Lung (tissue), 12 donors: ENCODE measurements around the gene TET2. TPM values are rescaled to one million over a fixed set of nuclear protein-coding genes. Genes with fewer than 3 reads are reported as not detected.
A peak's percentile ranks its signal among the peaks of the same experiment; 100 is the strongest.

Source experiments
- ATAC-seq: fragments of 200-7000 bp; cut with Tn5 transposase; one replicate; pipeline ENCODE4 v1.9.1; 2020; ENCODE audit warnings: moderate number of reproducible peaks; ENCODE audit not compliant: insufficient read depth, low FRiP score
- DNase-seq, 3 donors: peaks; one replicate each; pipeline ENCODE4 v3.0.0-alpha.2; 2013 to 2017
- H3K27ac ChIP-seq, 2 donors: one replicate each; pipeline ENCODE4 v1.5.1; 2013; ENCODE audit warnings: mild to moderate bottlenecking in 2 of 2, moderate library complexity in 2 of 2, control low read depth in 1 of 2, inconsistent platforms in 1 of 2, low read depth in 1 of 2, low read length in 1 of 2
- H3K27me3 ChIP-seq, 3 donors: one replicate each; pipeline ENCODE4 v1.5.1; 2013; ENCODE audit warnings: low read length in 2 of 3; ENCODE audit not compliant: control insufficient read depth in 3 of 3, insufficient read depth in 3 of 3
- H3K36me3 ChIP-seq, 4 donors: one replicate each; pipeline ENCODE4 v1.5.1; 2013; ENCODE audit warnings: low read length in 4 of 4, mild to moderate bottlenecking in 1 of 4, moderate library complexity in 1 of 4; ENCODE audit not compliant: control insufficient read depth in 4 of 4, insufficient read depth in 4 of 4
- H3K4me1 ChIP-seq, 5 donors: one replicate each; pipeline ENCODE4 v1.5.1; 2013; ENCODE audit warnings: low read length in 5 of 5, mild to moderate bottlenecking in 2 of 5, moderate library complexity in 1 of 5; ENCODE audit not compliant: control insufficient read depth in 5 of 5, insufficient read depth in 5 of 5
- H3K4me3 ChIP-seq: one replicate; pipeline ENCODE4 v1.5.1; 2013; ENCODE audit warnings: mild to moderate bottlenecking, control low read depth, moderate library complexity
- H3K9ac ChIP-seq, 2 donors: one replicate each; pipeline ENCODE4 v1.5.1; 2013; ENCODE audit warnings: low read length in 2 of 2, control low read depth in 1 of 2; ENCODE audit not compliant: insufficient read depth in 1 of 2
- H3K9me3 ChIP-seq, 4 donors: one replicate each; pipeline ENCODE4 v1.5.1; 2013; ENCODE audit warnings: low read length in 3 of 4, mild to moderate bottlenecking in 1 of 4, moderate library complexity in 1 of 4; ENCODE audit not compliant: control insufficient read depth in 4 of 4, insufficient read depth in 3 of 4
- WGBS, 2 donors: extraction: QIAGEN DNeasy Blood & Tissue Kit; methylation state at CpG; one replicate each; pipeline ENCODE4 v1.1.7; 2013; 5-methylcytosine and 5-hydroxymethylcytosine counted together
- polyA plus RNA-seq, 2 donors: library from polyadenylated mRNA; stranded (reverse); fragments of 200-250 nt; gene quantifications; one replicate each; pipeline ENCODE4 v1.2.1, GENCODE V29; 2013
- total RNA-seq, 2 donors: library from RNA; depleted of rRNA in 1 of 2; stranded (reverse); fragments of >200 nt in 1 of 2; gene quantifications; one replicate each; pipeline ENCODE4 v1.2.1, GENCODE V29; 2014 to 2021
- TF ChIP-seq, protein P1 (sequence below): IDR thresholded peaks from 2 replicates; pipeline ENCODE4 v1.5.1; 2012; ENCODE audit warnings: mild to moderate bottlenecking; ENCODE audit errors: control extremely low read depth, extremely low read depth
- donor health status: control.
- donor health status: control.
- donor health status: Bipolar disorder and iron deficiency.
- donor health status: healthy.
- donor health status: DM: yes; HTN: yes; CAD: no.

The TET2 gene
- total and polyA plus RNA-seq, 4 donors: 4.1 to 72.2 (median 16.5) TPM

DNA sequence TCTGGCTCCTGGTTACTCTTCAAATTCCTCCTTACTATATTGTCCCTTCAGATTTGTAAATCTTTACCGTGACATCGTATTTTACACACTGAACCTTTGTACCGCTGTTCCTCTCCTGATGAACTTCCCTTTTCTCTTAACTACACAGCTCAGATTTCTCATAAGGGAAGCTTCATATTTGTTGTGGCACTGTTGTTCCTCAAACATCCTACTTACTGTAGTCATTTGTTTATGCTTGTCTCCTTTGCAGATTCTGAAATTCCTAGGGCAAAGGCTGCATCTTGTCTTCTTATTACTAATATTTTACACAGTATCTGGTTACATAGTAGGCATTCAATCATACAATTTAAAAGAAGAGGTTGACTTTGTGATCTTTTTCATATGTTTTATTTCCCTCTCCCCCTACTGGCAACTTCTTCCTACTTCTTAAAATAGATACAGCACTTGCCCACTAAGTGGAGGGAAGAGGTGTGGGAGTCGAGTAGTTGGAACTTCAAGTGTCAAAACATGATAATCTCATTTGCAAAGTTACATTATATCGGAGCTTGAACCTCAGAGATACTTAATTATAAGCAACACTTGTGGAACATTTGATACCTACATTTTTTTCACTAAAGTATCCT, 50.0 kb downstream of the TET2 start:
- 22 to 43% methylated on average over 5 of the region's 5 CpGs for WGBS, 2 donors
- TF ChIP-seq, protein P1, sequence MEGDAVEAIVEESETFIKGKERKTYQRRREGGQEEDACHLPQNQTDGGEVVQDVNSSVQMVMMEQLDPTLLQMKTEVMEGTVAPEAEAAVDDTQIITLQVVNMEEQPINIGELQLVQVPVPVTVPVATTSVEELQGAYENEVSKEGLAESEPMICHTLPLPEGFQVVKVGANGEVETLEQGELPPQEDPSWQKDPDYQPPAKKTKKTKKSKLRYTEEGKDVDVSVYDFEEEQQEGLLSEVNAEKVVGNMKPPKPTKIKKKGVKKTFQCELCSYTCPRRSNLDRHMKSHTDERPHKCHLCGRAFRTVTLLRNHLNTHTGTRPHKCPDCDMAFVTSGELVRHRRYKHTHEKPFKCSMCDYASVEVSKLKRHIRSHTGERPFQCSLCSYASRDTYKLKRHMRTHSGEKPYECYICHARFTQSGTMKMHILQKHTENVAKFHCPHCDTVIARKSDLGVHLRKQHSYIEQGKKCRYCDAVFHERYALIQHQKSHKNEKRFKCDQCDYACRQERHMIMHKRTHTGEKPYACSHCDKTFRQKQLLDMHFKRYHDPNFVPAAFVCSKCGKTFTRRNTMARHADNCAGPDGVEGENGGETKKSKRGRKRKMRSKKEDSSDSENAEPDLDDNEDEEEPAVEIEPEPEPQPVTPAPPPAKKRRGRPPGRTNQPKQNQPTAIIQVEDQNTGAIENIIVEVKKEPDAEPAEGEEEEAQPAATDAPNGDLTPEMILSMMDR: no peak
- peaks cover 0 to 8% (median 3%) of the 10 kb centered on the region in 4 donors for H3K36me3 ChIP-seq
- H3K27ac ChIP-seq: no peak overlapping the region
- H3K27me3 ChIP-seq: no peaks in the 10 kb centered on the region
- DNase-seq (no peak), ATAC-seq (peak; percentile 68)
- peaks cover 0 to 13% (median 2%) of the 10 kb centered on the region in 5 donors for H3K4me1 ChIP-seq
- no peak overlapping the region for H3K9ac ChIP-seq
- H3K4me3 ChIP-seq: no peak overlapping the region
- H3K9me3 ChIP-seq: no peaks in the 10 kb centered on the region

DNA sequence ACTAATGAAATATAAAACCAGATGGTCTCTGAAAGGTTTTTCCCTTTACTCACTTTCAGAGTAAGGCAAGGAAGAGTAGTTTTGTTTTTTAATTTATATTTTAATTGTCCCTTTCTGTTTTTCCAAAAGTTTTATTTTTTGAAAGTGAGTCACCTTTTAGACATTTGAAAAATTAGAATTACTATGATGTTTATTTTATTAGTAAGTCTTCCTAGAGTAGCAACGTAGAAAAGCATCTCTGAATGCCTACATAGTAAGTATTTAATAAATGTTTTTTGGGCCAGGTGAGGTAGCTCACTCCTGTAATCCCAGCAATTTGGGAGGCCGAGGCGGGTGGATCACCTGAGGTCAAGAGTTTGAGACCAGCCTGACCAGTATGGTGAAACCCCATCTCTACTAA, 51.1 kb downstream of the TET2 start:
- H3K4me1 ChIP-seq: peaks cover 0 to 11% (median 0%) of the 10 kb centered on the region in 5 donors

DNA sequence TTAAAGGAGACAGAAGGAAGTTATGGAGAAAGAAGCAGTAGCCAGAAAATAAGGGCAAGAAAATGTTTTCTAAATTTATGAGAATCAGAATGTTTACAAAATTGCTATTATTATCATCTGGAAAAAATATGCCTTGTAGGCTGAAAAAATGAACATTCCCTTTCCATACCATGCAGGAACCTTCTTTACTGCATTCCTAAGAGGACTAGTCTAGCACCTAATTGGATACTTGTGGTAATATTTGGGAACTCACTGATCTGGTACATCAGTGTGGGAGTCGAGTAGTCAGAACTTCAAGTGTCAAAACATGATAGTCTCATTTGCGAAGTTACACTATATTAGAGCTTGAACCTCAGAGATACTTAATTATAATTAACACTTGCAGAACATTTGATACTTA, 51.9 kb downstream of the TET2 start:
- Histone ChIP-seq H3K4me1 (peaks cover 0 to 11% (median 0%) of the 10 kb centered on the region in 5 donors), H3K27ac (no peak overlapping the region), H3K9me3 (no peaks in the 10 kb centered on the region), H3K36me3 (peaks cover 0 to 8% (median 3%) of the 10 kb centered on the region in 4 donors), H3K4me3 (no peak overlapping the region), H3K27me3 (no peaks in the 10 kb centered on the region), H3K9ac (no peak overlapping the region)
- DNase-seq: no peak
- no peak for ATAC-seq
- 84 to 92% methylated on average over 2 of the region's 2 CpGs for WGBS, 2 donors
- TF ChIP-seq, protein P1: no peak

More for the DNA sequence above, 51.1 kb downstream of the TET2 start:
- no peak for ATAC-seq
- TF ChIP-seq, protein P1: no peak
- Histone ChIP-seq H3K27me3 (no peaks in the 10 kb centered on the region), H3K9ac (no peak overlapping the region), H3K27ac (no peak overlapping the region), H3K4me3 (no peak overlapping the region), H3K9me3 (no peaks in the 10 kb centered on the region), H3K36me3 (peaks cover 0 to 8% (median 3%) of the 10 kb centered on the region in 4 donors)
- WGBS, 2 donors: 78 to 95% methylated on average over 3 of the region's 3 CpGs
- no peak for DNase-seq
